ENCODE data around the gene LARGE1.

LARGE1 gene

DNA sequence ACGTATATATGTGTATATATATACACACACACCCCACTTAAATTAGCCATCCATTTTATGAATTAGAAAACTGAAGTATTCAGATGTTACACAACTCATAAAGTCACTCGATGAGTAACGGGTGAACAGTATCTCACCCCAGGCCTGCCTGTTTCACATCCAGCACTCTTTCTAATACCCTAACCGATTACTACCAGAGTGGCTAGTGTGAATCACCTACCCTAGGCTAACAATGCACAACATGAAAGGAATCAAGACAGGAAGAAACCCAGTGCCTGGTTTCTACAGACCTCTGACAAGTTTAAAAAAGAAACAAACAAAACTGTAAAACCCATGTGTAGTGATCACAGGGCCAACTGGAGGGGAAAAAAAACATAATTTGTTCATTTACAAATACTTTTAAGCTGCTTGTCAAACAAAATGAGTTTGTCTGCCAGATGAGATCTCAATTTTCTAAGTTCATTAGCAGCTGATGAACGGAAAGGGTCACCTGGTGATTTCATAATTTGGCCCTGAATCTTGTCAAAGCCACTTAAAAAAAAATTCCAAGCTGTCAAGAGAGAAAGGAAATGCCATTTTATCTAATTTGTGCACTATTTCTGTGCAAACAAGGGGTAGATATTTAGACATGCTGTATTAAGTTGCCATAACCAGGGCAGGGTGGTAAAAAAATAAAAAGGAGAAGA is 134.8 kb downstream of the LARGE1 start:
- DNase-seq (ENCODE audit: insufficient read length, low spot score) (no peak), FAIRE-seq (no peak)
- TF ChIP-seq, protein P1, sequence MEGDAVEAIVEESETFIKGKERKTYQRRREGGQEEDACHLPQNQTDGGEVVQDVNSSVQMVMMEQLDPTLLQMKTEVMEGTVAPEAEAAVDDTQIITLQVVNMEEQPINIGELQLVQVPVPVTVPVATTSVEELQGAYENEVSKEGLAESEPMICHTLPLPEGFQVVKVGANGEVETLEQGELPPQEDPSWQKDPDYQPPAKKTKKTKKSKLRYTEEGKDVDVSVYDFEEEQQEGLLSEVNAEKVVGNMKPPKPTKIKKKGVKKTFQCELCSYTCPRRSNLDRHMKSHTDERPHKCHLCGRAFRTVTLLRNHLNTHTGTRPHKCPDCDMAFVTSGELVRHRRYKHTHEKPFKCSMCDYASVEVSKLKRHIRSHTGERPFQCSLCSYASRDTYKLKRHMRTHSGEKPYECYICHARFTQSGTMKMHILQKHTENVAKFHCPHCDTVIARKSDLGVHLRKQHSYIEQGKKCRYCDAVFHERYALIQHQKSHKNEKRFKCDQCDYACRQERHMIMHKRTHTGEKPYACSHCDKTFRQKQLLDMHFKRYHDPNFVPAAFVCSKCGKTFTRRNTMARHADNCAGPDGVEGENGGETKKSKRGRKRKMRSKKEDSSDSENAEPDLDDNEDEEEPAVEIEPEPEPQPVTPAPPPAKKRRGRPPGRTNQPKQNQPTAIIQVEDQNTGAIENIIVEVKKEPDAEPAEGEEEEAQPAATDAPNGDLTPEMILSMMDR (IDR thresholded peaks at IDR 0.05; ENCODE audit: insufficient read depth, missing control alignments), result no peak

DNA sequence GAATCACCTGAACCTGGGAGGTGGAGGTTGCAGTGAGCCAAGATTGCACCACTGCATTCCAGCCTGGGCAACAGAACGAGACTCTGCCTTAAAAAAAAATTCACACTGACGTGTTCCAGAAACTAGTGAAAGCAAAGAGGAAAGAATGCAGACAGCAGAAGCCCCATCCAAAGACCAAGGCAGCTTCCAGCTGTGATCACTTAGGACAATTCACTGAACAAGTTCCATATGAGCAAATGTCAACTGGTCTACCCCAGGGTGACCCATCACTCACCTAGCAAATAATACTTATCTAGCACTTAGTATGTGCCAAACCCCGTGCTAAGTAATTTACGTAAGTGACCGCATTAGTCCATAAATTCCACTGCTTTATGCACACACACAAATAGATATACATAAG is 138.9 kb downstream of the LARGE1 start:
- FAIRE-seq (no peak), DNase-seq (ENCODE audit: insufficient read length, low spot score) (no peak)
- TF ChIP-seq, protein P1 (IDR thresholded peaks at IDR 0.05; ENCODE audit: insufficient read depth, missing control alignments), result no peak

- FAIRE-seq (no peak), DNase-seq (ENCODE audit: insufficient read length, low spot score) (no peak)
- TF ChIP-seq, protein P1 (IDR thresholded peaks at IDR 0.05; ENCODE audit: insufficient read depth, missing control alignments), result no peak
Measured at GRCh38 chr22:33780531-33781136, 139.6 kb downstream of the LARGE1 start.

- no peak for FAIRE-seq
- DNase-seq (ENCODE audit: insufficient read length, low spot score), result no peak
- TF ChIP-seq, protein P1 (IDR thresholded peaks at IDR 0.05; ENCODE audit: insufficient read depth, missing control alignments), result no peak
Measured at GRCh38 chr22:33779243-33779642, 141.0 kb downstream of the LARGE1 start.

- FAIRE-seq (no peak), DNase-seq (ENCODE audit: insufficient read length, low spot score) (no peak)
- TF ChIP-seq, protein P1 (IDR thresholded peaks at IDR 0.05; ENCODE audit: insufficient read depth, missing control alignments), result no peak
Measured at GRCh38 chr22:33776491-33776890, 143.8 kb downstream of the LARGE1 start.

DNA sequence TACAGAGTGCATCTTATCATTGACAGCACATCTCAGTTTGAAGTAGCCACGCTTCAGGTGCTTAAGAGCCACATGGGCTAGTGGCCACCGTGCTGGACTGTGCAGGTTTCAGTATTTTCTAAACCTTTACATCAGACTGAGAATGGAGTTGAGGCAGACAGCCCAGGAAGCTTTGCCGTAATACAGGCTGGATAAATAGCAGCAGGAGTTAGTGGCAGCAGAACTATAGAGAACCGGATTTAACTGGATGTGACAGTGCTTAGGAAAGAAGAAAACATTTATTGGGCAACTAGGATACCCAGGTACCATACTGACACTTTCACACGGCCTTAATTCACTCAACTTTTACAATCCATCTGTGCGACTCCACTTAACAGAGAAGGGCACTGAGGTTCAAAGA is 145.5 kb downstream of the LARGE1 start:
- no peak for FAIRE-seq
- no peak for DNase-seq (ENCODE audit: insufficient read length, low spot score)
- TF ChIP-seq, protein P1 (IDR thresholded peaks at IDR 0.05; ENCODE audit: insufficient read depth, missing control alignments), result no peak

DNA sequence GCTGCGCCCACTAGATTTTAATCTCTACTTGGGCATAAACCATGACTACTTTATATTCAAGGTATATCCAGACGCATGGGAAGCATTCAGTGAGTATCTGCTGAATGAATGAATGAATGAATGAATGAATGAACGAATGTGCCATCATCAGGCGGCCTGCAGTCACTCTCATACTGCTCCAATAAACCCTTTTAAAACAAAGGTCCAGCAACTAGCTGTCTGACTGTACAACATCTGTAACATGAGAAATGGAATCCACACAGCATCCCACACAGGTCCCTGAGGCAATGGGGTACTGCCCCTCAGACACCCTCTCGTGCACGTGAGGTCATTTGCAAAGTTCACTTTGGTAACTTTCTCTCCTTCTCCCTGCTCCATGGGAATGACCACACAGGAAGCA is 147.5 kb downstream of the LARGE1 start:
- DNase-seq (ENCODE audit: insufficient read length, low spot score) (no peak), FAIRE-seq (no peak)
- TF ChIP-seq, protein P1 (IDR thresholded peaks at IDR 0.05; ENCODE audit: insufficient read depth, missing control alignments), result no peak
